WI38 (cell line): ENCODE data around the gene SNX21.
A peak's percentile ranks its signal among the peaks of the same experiment; 100 is the strongest.

Experiments
- H3K4me3 ChIP-seq: 2 replicates; pipeline ENCODE4 v1.5.1; 2011; ENCODE audit warnings: low read depth, mild to moderate bottlenecking, control low read depth, low read length
- TF ChIP-seq, protein P1 (sequence below): IDR thresholded peaks from 2 replicates; pipeline ENCODE4 v1.5.1; 2012; ENCODE audit warnings: low read depth, mild to moderate bottlenecking, control low read depth, low read length

SNX21 gene

GRCh38 chr20:45852326-45852725, 18.7 kb downstream of the SNX21 start:
- TF ChIP-seq, protein P1, sequence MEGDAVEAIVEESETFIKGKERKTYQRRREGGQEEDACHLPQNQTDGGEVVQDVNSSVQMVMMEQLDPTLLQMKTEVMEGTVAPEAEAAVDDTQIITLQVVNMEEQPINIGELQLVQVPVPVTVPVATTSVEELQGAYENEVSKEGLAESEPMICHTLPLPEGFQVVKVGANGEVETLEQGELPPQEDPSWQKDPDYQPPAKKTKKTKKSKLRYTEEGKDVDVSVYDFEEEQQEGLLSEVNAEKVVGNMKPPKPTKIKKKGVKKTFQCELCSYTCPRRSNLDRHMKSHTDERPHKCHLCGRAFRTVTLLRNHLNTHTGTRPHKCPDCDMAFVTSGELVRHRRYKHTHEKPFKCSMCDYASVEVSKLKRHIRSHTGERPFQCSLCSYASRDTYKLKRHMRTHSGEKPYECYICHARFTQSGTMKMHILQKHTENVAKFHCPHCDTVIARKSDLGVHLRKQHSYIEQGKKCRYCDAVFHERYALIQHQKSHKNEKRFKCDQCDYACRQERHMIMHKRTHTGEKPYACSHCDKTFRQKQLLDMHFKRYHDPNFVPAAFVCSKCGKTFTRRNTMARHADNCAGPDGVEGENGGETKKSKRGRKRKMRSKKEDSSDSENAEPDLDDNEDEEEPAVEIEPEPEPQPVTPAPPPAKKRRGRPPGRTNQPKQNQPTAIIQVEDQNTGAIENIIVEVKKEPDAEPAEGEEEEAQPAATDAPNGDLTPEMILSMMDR, result no peak
- no peak overlapping the region for H3K4me3 ChIP-seq

GRCh38 chr20:45853484-45853883, 19.9 kb downstream of the SNX21 start:
- H3K4me3 ChIP-seq, result no peak overlapping the region
- TF ChIP-seq, protein P1, result no peak

DNA sequence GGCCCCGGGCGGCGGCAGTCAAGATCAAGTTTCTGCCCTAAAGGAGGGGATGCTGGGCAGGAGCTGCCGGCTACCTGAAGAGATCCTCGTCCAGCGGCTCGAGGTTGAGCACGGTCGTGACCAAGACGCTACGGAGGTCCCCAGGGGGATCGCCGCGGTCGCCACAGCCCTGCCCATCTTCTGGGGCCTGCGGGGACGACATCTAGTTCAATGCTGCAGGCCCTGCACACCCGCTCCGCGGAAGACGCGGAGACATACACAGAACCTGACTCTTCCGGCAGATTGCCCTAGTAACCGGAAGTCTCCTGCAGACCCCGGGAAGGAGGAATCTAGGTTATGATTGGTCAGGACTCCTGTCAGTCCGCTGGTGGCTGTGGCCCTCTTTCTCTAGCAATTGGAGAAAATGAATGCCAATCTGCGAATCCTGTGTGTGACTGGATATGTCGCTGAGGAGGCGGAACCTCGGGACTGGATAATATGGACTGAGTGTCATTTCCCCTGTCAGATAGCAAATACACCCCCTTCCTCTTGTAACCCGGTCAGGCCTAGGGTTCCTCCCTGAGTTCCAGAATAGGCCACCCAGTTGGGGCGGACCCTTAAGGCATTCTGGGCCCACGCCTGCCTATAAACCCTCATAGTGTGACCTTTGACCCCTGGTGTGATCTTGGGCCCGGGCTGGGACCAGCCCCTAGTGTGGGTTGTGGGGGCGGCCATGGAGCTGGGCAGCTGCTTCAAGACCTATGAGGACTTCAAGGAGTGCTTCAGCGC, 23.7 kb downstream of the SNX21 start, which contains the start of the genes ACOT8 and ZSWIM3:
TSS of gene ACOT8 (minus strand) at position 279 of the 768 bp plus-strand sequence. CDS start at position 202, 77 bp downstream.
TSS of gene ZSWIM3 (plus strand) at position 501 of the 768 bp plus-strand sequence. CDS start at position 713, 212 bp downstream.
- TF ChIP-seq, protein P1, result no peak

GRCh38 chr20:45857882-45858216, 24.2 kb downstream of the SNX21 start:
- TF ChIP-seq, protein P1, result no peak
- peak overlapping the region; percentile 89 for H3K4me3 ChIP-seq

More for the DNA sequence above, 23.7 kb downstream of the SNX21 start, which contains the start of the genes ACOT8 and ZSWIM3:
- peak within 1 kb of the TSS; percentile 89 for H3K4me3 ChIP-seq

DNA sequence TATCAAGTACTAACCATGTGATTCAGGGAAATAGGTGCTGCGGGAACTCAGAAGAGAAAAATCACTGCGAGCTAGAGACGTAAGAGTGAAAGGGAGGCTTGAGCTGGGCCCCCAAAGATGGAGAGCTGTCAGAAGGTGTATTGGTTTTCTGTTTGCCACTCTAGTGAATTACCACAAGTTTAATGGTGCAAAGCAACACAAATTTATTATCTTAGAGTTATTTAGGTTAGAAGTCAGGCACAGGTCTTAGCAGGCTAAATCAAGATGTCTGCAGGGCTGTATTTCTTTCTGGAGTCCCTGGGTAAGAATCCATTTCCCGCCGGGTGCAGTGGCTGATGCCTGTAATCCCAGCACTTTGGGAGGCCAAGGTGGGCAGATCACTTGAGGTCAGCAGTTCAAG, 26.3 kb downstream of the SNX21 start:
- H3K4me3 ChIP-seq, result no peak overlapping the region
- TF ChIP-seq, protein P1, result no peak

GRCh38 chr20:45860560-45861220, 27.1 kb downstream of the SNX21 start:
- TF ChIP-seq, protein P1, result no peak

More at GRCh38 chr20:45860560-45861220, 27.1 kb downstream of the SNX21 start:
- no peak overlapping the region for H3K4me3 ChIP-seq
